AG04449 (cell line): Measurements from ENCODE around the gene OPN3.
"Not testable (repeated sequence)": the region's sequence is repeated elsewhere in the genome, so short reads cannot be mapped to it uniquely, and the experiment has no call there.

Experiments used
- CTCF ChIA-PET: fragments of 350-600 bp; formaldehyde crosslinking; extraction: SDS; loops from one replicate; lab custom pipeline; 2021; ENCODE audit warnings: antibody characterized with exemption; lab: Yijun Ruan, JAX
- POLR2A ChIA-PET: fragments of 400-600, 350-600 bp; formaldehyde crosslinking; extraction: SDS; loops from one replicate; lab custom pipeline; 2020; ENCODE audit warnings: antibody characterized with exemption, inconsistent platforms; lab: Yijun Ruan, JAX
- DNase-seq: peaks from one replicate; pipeline ENCODE4 v3.0.0-alpha.2; 2010; ENCODE audit warnings: low read depth, low spot score
- H3K4me3 ChIP-seq: 2 replicates; pipeline ENCODE4 v1.5.1; 2011; ENCODE audit warnings: low read depth, mild to moderate bottlenecking, control low read depth, low read length
- CTCF ChIP-seq: IDR thresholded peaks from one replicate; pipeline ENCODE4 v1.5.1; 2011; ENCODE audit warnings: mild to moderate bottlenecking, moderate library complexity, low read length, control low read depth, inconsistent platforms; ENCODE audit not compliant: insufficient read depth; ENCODE audit errors: missing control alignments

OPN3 gene

DNA sequence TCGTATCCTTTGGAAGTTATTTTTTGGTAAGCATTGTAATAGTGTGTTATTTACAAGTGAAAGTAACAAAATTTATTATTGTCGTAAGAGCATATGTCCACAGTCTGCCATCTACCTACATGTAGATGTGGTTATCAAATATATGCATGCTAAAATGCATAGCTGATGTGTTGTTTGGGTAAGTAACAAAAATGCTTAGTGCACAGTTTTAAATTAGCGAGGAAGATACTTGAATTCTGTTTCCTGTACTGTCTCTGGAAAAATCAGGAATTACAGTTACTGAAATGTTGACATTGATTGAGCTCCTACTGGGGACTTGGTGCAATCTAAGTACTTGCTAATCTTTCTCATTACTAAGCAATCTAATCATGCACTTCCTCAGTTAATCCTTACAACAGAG is 26.2 kb upstream of the OPN3 start:
- POLR2A ChIA-PET = no interaction called here

GRCh38 chr1:241660424-241660972 is 20.3 kb upstream of the OPN3 start:
- no peak overlapping the region for H3K4me3 ChIP-seq
- TF ChIP-seq CTCF = no peak
- no peak for DNase-seq
- POLR2A ChIA-PET = no interaction called here
- CTCF ChIA-PET = no interaction called here

More for the DNA sequence above, 26.2 kb upstream of the OPN3 start:
- CTCF ChIA-PET = no interaction called here
- DNase-seq = no peak
- no peak for TF ChIP-seq CTCF
- no peak overlapping the region for H3K4me3 ChIP-seq

- CTCF ChIA-PET, POLR2A ChIA-PET, H3K4me3 ChIP-seq, DNase-seq: not testable (repeated sequence)
Measured at GRCh38 chr1:241659016-241659415, 18.8 kb upstream of the OPN3 start.

DNA sequence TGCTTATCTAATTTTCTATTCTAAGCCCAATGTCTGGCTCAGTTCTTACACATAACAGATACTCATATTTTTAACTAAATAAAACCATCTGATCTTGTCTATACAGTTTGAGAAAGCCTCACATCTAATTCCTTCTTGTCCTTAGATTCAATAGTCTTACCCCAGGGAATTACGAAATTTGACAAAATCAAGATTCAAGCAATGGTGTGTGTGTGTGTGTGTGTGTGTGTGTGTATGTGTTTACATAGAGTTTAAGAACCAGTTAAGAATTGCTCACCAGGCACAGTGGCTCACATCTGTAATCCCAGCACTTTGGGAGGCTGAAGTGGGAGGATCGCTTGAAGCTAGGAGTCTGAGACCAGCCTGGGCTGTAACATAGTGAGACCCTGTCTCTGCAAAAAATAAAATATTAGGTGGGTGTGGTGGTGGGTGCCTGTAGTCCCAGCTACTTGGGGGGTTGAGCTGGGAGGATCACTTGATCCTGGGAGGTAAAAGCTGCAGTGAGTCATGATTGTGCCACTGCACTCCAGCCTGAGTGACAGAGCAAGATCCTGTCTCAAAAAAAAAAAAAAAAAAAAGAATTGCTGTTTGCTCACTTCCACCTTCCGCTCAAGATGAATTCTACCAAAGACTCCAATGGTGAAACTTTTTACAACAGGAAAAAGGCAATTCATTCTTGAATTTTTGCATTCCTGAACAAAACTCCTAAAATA is 18.1 kb upstream of the OPN3 start:
- H3K4me3 ChIP-seq = no peak overlapping the region
- no peak for TF ChIP-seq CTCF
- no peak for DNase-seq
- ChIA-PET POLR2A (no interaction called here), CTCF (interaction anchor here (1.3 kb wide), 1 partner anchor 13 kb away, joined by 4 read pairs; no protein-coding TSS in a partner anchor)

DNA sequence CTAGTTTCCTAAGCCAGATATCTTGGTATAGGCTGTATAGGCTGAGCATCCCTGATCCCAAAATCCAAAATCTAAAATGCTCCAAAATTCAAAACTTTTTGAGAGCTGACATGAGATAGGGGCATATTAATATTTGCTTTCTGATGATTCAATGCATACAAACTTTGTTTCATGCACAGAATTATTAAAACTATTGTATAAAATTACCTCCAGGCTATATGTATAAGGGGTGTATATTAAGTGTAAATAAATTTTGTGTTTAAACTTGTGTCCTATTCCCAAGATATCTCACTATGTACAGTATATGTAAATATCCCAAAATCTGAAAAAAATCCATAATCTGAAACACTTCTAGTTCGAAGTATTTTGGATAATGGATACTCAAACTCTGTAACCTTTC is 14.5 kb upstream of the OPN3 start:
- no peak for DNase-seq
- ChIA-PET POLR2A (interaction anchor here (2.0 kb wide), 1 partner anchor 14 kb away, joined by 6 read pairs; the partner anchor contains the start of genes CHML and OPN3), CTCF (no interaction called here)
- H3K4me3 ChIP-seq = no peak overlapping the region
- no peak for TF ChIP-seq CTCF

DNA sequence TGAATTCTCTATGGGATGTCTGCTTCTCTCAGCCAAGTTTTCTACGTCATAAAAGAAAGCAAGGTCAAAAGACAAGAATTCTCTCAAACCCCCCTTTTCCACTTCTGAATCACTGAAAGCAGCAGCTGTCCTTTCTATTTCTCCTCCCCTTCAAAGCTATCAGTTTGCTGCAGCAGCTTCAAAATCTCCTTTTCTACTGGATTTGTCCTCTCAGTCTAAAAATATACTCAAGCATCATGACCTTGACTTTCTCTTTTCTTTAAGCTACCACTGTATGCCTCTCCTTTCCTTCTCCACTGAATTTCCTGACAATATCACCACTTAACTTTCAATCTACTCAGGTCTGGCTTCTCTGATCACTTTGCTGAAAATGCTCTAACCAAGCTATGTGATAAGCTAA is 13.8 kb upstream of the OPN3 start:
- no peak for DNase-seq
- CTCF ChIA-PET = no interaction called here
- POLR2A ChIA-PET = interaction anchor here (2.0 kb wide), 1 partner anchor 14 kb away, joined by 6 read pairs; the partner anchor contains the start of genes CHML and OPN3
- H3K4me3 ChIP-seq = no peak overlapping the region
- no peak for TF ChIP-seq CTCF
